ENCODE data around the gene COL21A1.

The COL21A1 gene

GRCh38 chr6:56173228-56173627, 74.2 kb downstream of the COL21A1 start:
- H3K27me3 ChIP-seq (ENCODE audit: insufficient read depth, low read length), result no peaks in the 10 kb centered on the region
- no peak overlapping the region for H3K4me3 ChIP-seq (ENCODE audit: low read length)
- WGBS, result no CpG with 5 or more reads among the region's 1 CpG
- H3K9ac ChIP-seq (ENCODE audit: low read depth, low read length), result no peak overlapping the region
- H3K27ac ChIP-seq (ENCODE audit: low read depth, low read length), result no peak overlapping the region
- H3K36me3 ChIP-seq (ENCODE audit: insufficient read depth, low read length), result no peaks in the 10 kb centered on the region
- H3K9me3 ChIP-seq (ENCODE audit: insufficient read depth, low read depth, low read length), result peaks cover 41% of the 10 kb centered on the region
- H3K4me1 ChIP-seq (ENCODE audit: insufficient read depth, low read length), result no peaks in the 10 kb centered on the region

DNA sequence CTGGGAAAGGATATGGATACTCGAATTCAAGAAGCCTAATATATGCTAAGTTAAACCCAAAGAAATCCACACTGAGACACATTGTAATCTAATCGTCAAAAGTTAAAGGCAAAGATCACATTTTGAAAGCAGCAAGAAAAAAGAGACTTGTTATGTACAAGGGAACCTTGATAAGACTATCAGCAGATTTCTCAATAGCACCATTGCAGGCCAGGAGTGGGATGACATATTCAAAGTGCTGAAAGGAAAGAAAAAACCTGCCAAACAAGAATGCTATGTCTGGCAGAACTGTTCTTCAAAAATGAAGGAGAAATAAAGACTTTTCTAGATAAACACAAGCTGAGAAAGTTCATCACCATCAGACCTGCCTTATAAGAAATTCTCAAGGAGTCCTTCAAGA, 75.2 kb downstream of the COL21A1 start:
- no peaks in the 10 kb centered on the region for H3K4me1 ChIP-seq (ENCODE audit: insufficient read depth, low read length)
- no peak overlapping the region for H3K4me3 ChIP-seq (ENCODE audit: low read length)
- H3K9me3 ChIP-seq (ENCODE audit: insufficient read depth, low read depth, low read length), result peaks cover 41% of the 10 kb centered on the region
- no peaks in the 10 kb centered on the region for H3K27me3 ChIP-seq (ENCODE audit: insufficient read depth, low read length)
- no peak overlapping the region for H3K9ac ChIP-seq (ENCODE audit: low read depth, low read length)
- H3K36me3 ChIP-seq (ENCODE audit: insufficient read depth, low read length), result no peaks in the 10 kb centered on the region
- 95% methylated on average over 2 of the region's 2 CpGs for WGBS
- no peak overlapping the region for H3K27ac ChIP-seq (ENCODE audit: low read depth, low read length)

DNA sequence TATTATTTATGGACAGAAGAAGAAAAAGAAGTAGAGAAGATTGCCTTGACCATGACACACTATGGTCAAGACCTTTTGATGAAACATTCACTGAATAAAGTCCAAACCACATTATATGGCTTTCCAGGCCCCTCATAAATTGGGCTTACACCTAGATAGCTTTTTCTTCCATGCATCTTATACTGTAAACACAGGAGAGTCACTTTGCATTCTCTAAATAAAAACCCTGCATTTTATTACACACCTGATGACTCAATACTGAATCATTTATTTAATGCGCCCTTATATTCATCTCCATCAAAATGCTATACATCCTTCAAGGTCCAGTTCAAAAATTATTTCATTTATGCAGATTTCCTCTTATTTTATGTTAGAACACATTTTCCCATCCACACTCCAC, 78.0 kb downstream of the COL21A1 start:
- H3K4me1 ChIP-seq (ENCODE audit: insufficient read depth, low read length), result no peaks in the 10 kb centered on the region
- WGBS, result 96% methylated on average over 1 of the region's 1 CpG

GRCh38 chr6:56168596-56168995, 78.8 kb downstream of the COL21A1 start:
- Histone ChIP-seq H3K27me3 (ENCODE audit: insufficient read depth, low read length) (no peaks in the 10 kb centered on the region), H3K27ac (ENCODE audit: low read depth, low read length) (no peak overlapping the region), H3K36me3 (ENCODE audit: insufficient read depth, low read length) (no peaks in the 10 kb centered on the region), H3K9me3 (ENCODE audit: insufficient read depth, low read depth, low read length) (peaks cover 19% of the 10 kb centered on the region), H3K9ac (ENCODE audit: low read depth, low read length) (no peak overlapping the region), H3K4me3 (ENCODE audit: low read length) (no peak overlapping the region), H3K4me1 (ENCODE audit: insufficient read depth, low read length) (no peaks in the 10 kb centered on the region)
- WGBS, result no CpG with 5 or more reads among the region's 1 CpG

More for the DNA sequence above, 78.0 kb downstream of the COL21A1 start:
- H3K27ac ChIP-seq (ENCODE audit: low read depth, low read length), result no peak overlapping the region
- H3K4me3 ChIP-seq (ENCODE audit: low read length), result no peak overlapping the region
- H3K9me3 ChIP-seq (ENCODE audit: insufficient read depth, low read depth, low read length), result peaks cover 27% of the 10 kb centered on the region
- H3K36me3 ChIP-seq (ENCODE audit: insufficient read depth, low read length), result no peaks in the 10 kb centered on the region
- H3K9ac ChIP-seq (ENCODE audit: low read depth, low read length), result no peak overlapping the region
- no peaks in the 10 kb centered on the region for H3K27me3 ChIP-seq (ENCODE audit: insufficient read depth, low read length)

- Histone ChIP-seq H3K4me3 (ENCODE audit: low read length) (no peak overlapping the region), H3K36me3 (ENCODE audit: insufficient read depth, low read length) (no peaks in the 10 kb centered on the region), H3K27me3 (ENCODE audit: insufficient read depth, low read length) (no peaks in the 10 kb centered on the region), H3K4me1 (ENCODE audit: insufficient read depth, low read length) (no peaks in the 10 kb centered on the region), H3K9me3 (ENCODE audit: insufficient read depth, low read depth, low read length) (no peaks in the 10 kb centered on the region), H3K27ac (ENCODE audit: low read depth, low read length) (no peak overlapping the region), H3K9ac (ENCODE audit: low read depth, low read length) (no peak overlapping the region)
- 88% methylated on average over 1 of the region's 1 CpG for WGBS
Measured at GRCh38 chr6:56162081-56162480, 85.3 kb downstream of the COL21A1 start.

DNA sequence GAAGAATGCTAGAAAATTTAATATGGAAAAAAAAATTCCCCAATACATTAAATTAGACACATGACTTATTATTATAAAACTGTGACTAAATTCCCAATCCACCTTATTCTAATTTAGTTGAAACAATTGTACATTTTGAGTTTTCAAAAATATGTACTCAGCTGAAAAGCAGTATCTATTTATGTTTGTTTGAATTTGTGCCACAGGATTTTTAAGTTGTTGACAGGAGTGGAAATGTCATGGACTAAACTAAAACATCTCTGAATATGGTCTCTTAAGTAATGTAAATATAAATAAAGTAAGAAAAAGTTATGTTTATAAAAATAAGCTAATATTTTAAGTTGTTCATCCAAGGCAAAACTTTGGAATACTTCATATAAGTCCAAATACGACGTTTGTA, 86.9 kb downstream of the COL21A1 start:
- no peaks in the 10 kb centered on the region for H3K27me3 ChIP-seq (ENCODE audit: insufficient read depth, low read length)
- H3K4me3 ChIP-seq (ENCODE audit: low read length), result no peak overlapping the region
- H3K27ac ChIP-seq (ENCODE audit: low read depth, low read length), result no peak overlapping the region
- H3K9me3 ChIP-seq (ENCODE audit: insufficient read depth, low read depth, low read length), result no peaks in the 10 kb centered on the region
- H3K36me3 ChIP-seq (ENCODE audit: insufficient read depth, low read length), result no peaks in the 10 kb centered on the region
- H3K9ac ChIP-seq (ENCODE audit: low read depth, low read length), result no peak overlapping the region
- no peaks in the 10 kb centered on the region for H3K4me1 ChIP-seq (ENCODE audit: insufficient read depth, low read length)
- WGBS, result 86% methylated on average over 2 of the region's 2 CpGs

GRCh38 chr6:56158571-56158970, 88.8 kb downstream of the COL21A1 start:
- Histone ChIP-seq H3K36me3 (ENCODE audit: insufficient read depth, low read length) (no peaks in the 10 kb centered on the region), H3K4me1 (ENCODE audit: insufficient read depth, low read length) (no peaks in the 10 kb centered on the region), H3K9me3 (ENCODE audit: insufficient read depth, low read depth, low read length) (peaks cover 10% of the 10 kb centered on the region; the same call in 1 of the 2 replicates), H3K27ac (ENCODE audit: low read depth, low read length) (no peak overlapping the region), H3K27me3 (ENCODE audit: insufficient read depth, low read length) (no peaks in the 10 kb centered on the region), H3K4me3 (ENCODE audit: low read length) (no peak overlapping the region), H3K9ac (ENCODE audit: low read depth, low read length) (no peak overlapping the region)
- WGBS, result 93% methylated on average over 2 of the region's 2 CpGs

DNA sequence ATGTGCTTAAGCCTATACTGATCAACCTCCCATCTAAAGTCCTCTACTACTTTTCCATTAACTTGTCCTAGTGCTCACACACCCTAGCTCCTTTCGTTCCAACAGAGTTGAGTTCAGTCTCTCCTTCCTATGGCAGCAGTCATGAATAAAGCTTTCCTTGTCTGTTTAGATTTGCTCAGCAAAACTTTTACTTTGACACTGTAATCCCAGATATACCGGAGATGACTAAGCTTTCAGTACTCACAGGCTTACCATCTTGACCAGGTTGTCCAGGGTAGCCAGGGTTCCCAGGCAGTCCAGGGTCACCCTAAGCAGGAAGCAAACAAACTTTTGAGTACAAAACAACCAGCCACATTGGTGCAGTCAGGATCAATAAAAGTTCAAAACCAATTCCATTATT, 90.7 kb downstream of the COL21A1 start:
- Histone ChIP-seq H3K9ac (ENCODE audit: low read depth, low read length) (no peak overlapping the region), H3K27ac (ENCODE audit: low read depth, low read length) (no peak overlapping the region)
- WGBS, result 83% methylated on average over 2 of the region's 2 CpGs

GRCh38 chr6:56155634-56156141, 91.7 kb downstream of the COL21A1 start:
- H3K27me3 ChIP-seq (ENCODE audit: insufficient read depth, low read length), result no peaks in the 10 kb centered on the region
- H3K4me3 ChIP-seq (ENCODE audit: low read length), result no peak overlapping the region
- no peaks in the 10 kb centered on the region for H3K4me1 ChIP-seq (ENCODE audit: insufficient read depth, low read length)
- H3K9me3 ChIP-seq (ENCODE audit: insufficient read depth, low read depth, low read length), result peaks cover 21% of the 10 kb centered on the region; the same call in 1 of the 2 replicates
- no peak overlapping the region for H3K9ac ChIP-seq (ENCODE audit: low read depth, low read length)
- H3K36me3 ChIP-seq (ENCODE audit: insufficient read depth, low read length), result no peaks in the 10 kb centered on the region
- no peak overlapping the region for H3K27ac ChIP-seq (ENCODE audit: low read depth, low read length)
- 91% methylated on average over 3 of the region's 4 CpGs for WGBS

More for the DNA sequence above, 90.7 kb downstream of the COL21A1 start:
- Histone ChIP-seq H3K4me1 (ENCODE audit: insufficient read depth, low read length) (no peaks in the 10 kb centered on the region), H3K4me3 (ENCODE audit: low read length) (no peak overlapping the region), H3K9me3 (ENCODE audit: insufficient read depth, low read depth, low read length) (peaks cover 17% of the 10 kb centered on the region; the same call in 1 of the 2 replicates), H3K27me3 (ENCODE audit: insufficient read depth, low read length) (no peaks in the 10 kb centered on the region), H3K36me3 (ENCODE audit: insufficient read depth, low read length) (no peaks in the 10 kb centered on the region)

DNA sequence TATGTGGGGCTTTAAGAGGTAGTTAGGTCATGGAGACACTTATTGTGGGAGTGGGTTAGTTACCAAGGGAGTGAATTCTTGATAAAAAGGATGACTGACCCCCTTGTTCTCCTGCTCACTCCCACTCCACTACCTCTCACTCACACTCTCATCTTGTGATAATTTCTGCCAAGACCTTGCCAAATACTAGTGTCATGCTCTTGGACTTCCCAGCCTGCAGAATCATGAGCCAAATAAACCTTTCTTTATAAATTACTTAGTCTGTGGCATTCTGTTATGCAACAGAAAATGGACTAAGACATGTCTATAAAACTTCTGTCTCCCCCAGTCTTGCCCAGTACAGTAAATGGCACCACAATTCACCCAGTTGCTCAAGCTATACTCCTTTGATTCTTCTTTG, 93.3 kb downstream of the COL21A1 start:
- H3K27ac ChIP-seq (ENCODE audit: low read depth, low read length), result no peak overlapping the region
- no peaks in the 10 kb centered on the region for H3K4me1 ChIP-seq (ENCODE audit: insufficient read depth, low read length)
- H3K9ac ChIP-seq (ENCODE audit: low read depth, low read length), result no peak overlapping the region
- no peaks in the 10 kb centered on the region for H3K36me3 ChIP-seq (ENCODE audit: insufficient read depth, low read length)
- no peak overlapping the region for H3K4me3 ChIP-seq (ENCODE audit: low read length)
- H3K27me3 ChIP-seq (ENCODE audit: insufficient read depth, low read length), result no peaks in the 10 kb centered on the region
- peaks cover 21% of the 10 kb centered on the region; the same call in 1 of the 2 replicates for H3K9me3 ChIP-seq (ENCODE audit: insufficient read depth, low read depth, low read length)

GRCh38 chr6:56152611-56153010, 94.8 kb downstream of the COL21A1 start:
- 97% methylated on average over 1 of the region's 1 CpG for WGBS
- Histone ChIP-seq H3K9me3 (ENCODE audit: insufficient read depth, low read depth, low read length) (peaks cover 21% of the 10 kb centered on the region; the same call in 1 of the 2 replicates), H3K9ac (ENCODE audit: low read depth, low read length) (no peak overlapping the region)

GRCh38 chr6:56151609-56152224, 95.7 kb downstream of the COL21A1 start:
- Histone ChIP-seq H3K4me3 (ENCODE audit: low read length) (no peak overlapping the region), H3K4me1 (ENCODE audit: insufficient read depth, low read length) (no peaks in the 10 kb centered on the region), H3K27me3 (ENCODE audit: insufficient read depth, low read length) (no peaks in the 10 kb centered on the region), H3K9ac (ENCODE audit: low read depth, low read length) (no peak overlapping the region), H3K36me3 (ENCODE audit: insufficient read depth, low read length) (no peaks in the 10 kb centered on the region), H3K9me3 (ENCODE audit: insufficient read depth, low read depth, low read length) (peaks cover 21% of the 10 kb centered on the region; the same call in 1 of the 2 replicates), H3K27ac (ENCODE audit: low read depth, low read length) (no peak overlapping the region)
- WGBS, result 78% methylated on average over 3 of the region's 3 CpGs

More at GRCh38 chr6:56152611-56153010, 94.8 kb downstream of the COL21A1 start:
- H3K4me3 ChIP-seq (ENCODE audit: low read length), result no peak overlapping the region
- H3K27ac ChIP-seq (ENCODE audit: low read depth, low read length), result no peak overlapping the region
- H3K27me3 ChIP-seq (ENCODE audit: insufficient read depth, low read length), result no peaks in the 10 kb centered on the region
- H3K36me3 ChIP-seq (ENCODE audit: insufficient read depth, low read length), result no peaks in the 10 kb centered on the region
- no peaks in the 10 kb centered on the region for H3K4me1 ChIP-seq (ENCODE audit: insufficient read depth, low read length)
